DMS53 (cell line): ENCODE results near the gene IFNA7.
A peak's percentile ranks its signal among the peaks of the same experiment; 100 is the strongest.
"Not testable (repeated sequence)": the region's sequence is repeated elsewhere in the genome, so short reads cannot be mapped to it uniquely, and the experiment has no call there.

Experiments used
- DNase-seq: peaks from one replicate; lab custom pipeline; 2025; lab: John Stamatoyannopoulos, UW

The IFNA7 gene

DNA sequence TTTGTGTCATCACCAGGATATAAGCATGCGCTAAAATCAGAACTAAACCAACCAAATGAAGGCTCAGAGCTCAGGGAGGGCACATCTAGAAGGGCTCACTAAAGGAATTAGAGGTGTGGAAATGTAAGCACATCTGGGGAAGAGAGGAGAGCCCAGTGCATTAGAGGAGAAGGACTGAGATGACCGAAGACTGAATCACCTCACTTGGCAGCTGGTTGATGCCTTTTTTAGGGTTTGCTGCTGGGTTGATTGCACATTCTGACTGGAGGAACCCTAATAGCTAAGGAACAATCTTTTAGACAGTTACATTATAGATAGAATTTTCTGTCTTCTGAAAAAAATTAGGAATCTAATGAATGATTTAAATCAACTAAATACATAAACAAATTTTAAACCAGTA lies 27.3 kb downstream of the IFNA7 start:
- DNase-seq, result no peak

GRCh38 chr9:21172156-21172555 lies 29.8 kb downstream of the IFNA7 start:
- DNase-seq, result no peak

- DNase-seq, result no peak
These were observed 30.7 kb downstream of the IFNA7 start for GRCh38 chr9:21171351-21171750.

- not testable (repeated sequence) for DNase-seq
These were observed 35.4 kb downstream of the IFNA7 start, which contains the start of gene IFNA21 for GRCh38 chr9:21166560-21166959. Gene IFNA21, minus strand, starts transcription at chr9:21166660. Its CDS starts 48 bp downstream, at chr9:21166612.

DNA sequence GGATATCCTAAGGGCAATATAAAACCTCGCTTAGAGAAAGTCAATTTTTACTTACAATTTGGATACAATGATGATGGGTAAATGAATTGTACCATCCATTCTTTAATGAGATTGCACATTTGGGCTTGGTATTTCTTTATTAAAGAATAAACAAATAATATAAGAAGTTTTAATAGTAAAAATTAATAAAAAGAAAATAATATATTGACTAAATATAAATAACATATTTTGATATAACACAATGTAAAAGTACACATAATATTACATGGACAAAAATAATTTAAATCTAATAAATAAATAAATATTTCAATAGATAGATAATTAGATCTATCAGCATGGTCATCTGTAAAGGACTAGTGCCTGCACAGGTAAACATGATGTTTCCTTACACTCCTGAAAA lies 36.5 kb downstream of the IFNA7 start:
- no peak for DNase-seq

DNA sequence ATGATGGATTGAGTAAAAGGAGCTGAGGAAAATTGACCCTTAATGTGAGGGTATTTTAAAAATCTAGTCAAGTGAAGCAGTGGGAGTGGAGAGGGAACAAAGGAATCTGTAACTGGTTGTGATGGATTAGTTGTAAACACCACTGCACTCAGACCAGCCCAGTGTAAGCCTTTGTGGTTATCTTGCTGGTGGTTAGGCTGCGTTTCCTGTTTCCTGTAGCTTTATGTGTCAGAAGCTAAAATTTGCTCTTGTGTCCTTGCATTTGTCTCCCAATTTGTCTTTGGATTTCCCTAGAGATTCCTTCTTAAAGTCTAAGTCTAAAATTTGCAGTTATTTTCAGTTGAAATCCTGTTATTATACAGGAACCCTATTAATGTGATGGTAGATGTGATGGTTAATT lies 41.8 kb downstream of the IFNA7 start:
- DNase-seq, result peak; percentile 1

GRCh38 chr9:21155501-21155900 lies 46.5 kb downstream of the IFNA7 start:
- DNase-seq, result no peak

GRCh38 chr9:21154018-21154608 lies 47.9 kb downstream of the IFNA7 start:
- DNase-seq, result peak; percentile 28

GRCh38 chr9:21153336-21154017 lies 48.5 kb downstream of the IFNA7 start:
- DNase-seq, result peak; percentile 14
